CD4-positive, alpha-beta T cell treated with Interleukin-17A for 1 hour (primary cell): Measurements from ENCODE around the gene GRWD1.
"Not testable (repeated sequence)": the region's sequence is repeated elsewhere in the genome, so short reads cannot be mapped to it uniquely, and the experiment has no call there.

Experiments
- DNase-seq: peaks from one replicate; pipeline ENCODE4 v3.0.0-alpha.2; 2020

The GRWD1 gene

GRCh38 chr19:48480558-48481500 lies 35.0 kb downstream of the GRWD1 start:
- DNase-seq = peak; percentile 57

GRCh38 chr19:48481846-48482639 lies 36.3 kb downstream of the GRWD1 start:
- no peak for DNase-seq

GRCh38 chr19:48483301-48483700 lies 37.5 kb downstream of the GRWD1 start:
- no peak for DNase-seq

GRCh38 chr19:48484247-48484893 lies 38.6 kb downstream of the GRWD1 start:
- no peak for DNase-seq

GRCh38 chr19:48484931-48485612 lies 39.3 kb downstream of the GRWD1 start:
- no peak for DNase-seq

- not testable (repeated sequence) for DNase-seq
Observed at GRCh38 chr19:48486706-48487105, 40.9 kb downstream of the GRWD1 start.

GRCh38 chr19:48487544-48487943 lies 41.8 kb downstream of the GRWD1 start:
- DNase-seq = no peak

GRCh38 chr19:48487948-48488347 lies 42.2 kb downstream of the GRWD1 start:
- DNase-seq = no peak

- DNase-seq = not testable (repeated sequence)
Observed at GRCh38 chr19:48488478-48488877, 42.7 kb downstream of the GRWD1 start.

GRCh38 chr19:48489608-48490216 lies 43.9 kb downstream of the GRWD1 start:
- peak; percentile 83 for DNase-seq

- peak; percentile 79 for DNase-seq
Observed at GRCh38 chr19:48490981-48491792, 45.4 kb downstream of the GRWD1 start.

GRCh38 chr19:48491793-48492123 lies 46.0 kb downstream of the GRWD1 start:
- DNase-seq = no peak

- DNase-seq = peak; percentile 88
Observed at GRCh38 chr19:48492925-48493717, 47.3 kb downstream of the GRWD1 start.

- DNase-seq = no peak
Observed at GRCh38 chr19:48493718-48494401, 48.1 kb downstream of the GRWD1 start.

- DNase-seq = no peak
Observed at GRCh38 chr19:48495396-48495795, 49.6 kb downstream of the GRWD1 start.

- no peak for DNase-seq
Observed at GRCh38 chr19:48496959-48497727, 51.4 kb downstream of the GRWD1 start.

GRCh38 chr19:48497728-48498594 lies 52.2 kb downstream of the GRWD1 start:
- no peak for DNase-seq
